Colonic mucosa (tissue), 4 donors: ENCODE measurements around the gene PHYKPL. TPM values are rescaled to one million over a fixed set of nuclear protein-coding genes. Genes with fewer than 3 reads are reported as not detected.

Experiments used
- DNase-seq: peaks from one replicate; pipeline ENCODE4 v3.0.0-alpha.2; 2020
- H3K27ac ChIP-seq: fragments of 200-600 bp; one replicate; pipeline ENCODE4 v1.8.0; 2021
- H3K27me3 ChIP-seq: fragments of 200-600 bp; one replicate; pipeline ENCODE4 v1.8.0; 2021
- H3K36me3 ChIP-seq: fragments of 200-600 bp; one replicate; pipeline ENCODE4 v1.8.0; 2021
- H3K4me1 ChIP-seq: fragments of 200-600 bp; one replicate; pipeline ENCODE4 v1.8.0; 2021; ENCODE audit warnings: mild to moderate bottlenecking
- H3K4me3 ChIP-seq: fragments of 200-600 bp; one replicate; pipeline ENCODE4 v1.8.0; 2021
- H3K9ac ChIP-seq, 2 donors: one replicate each; pipeline ENCODE4 v1.7.0; 2013; ENCODE audit warnings: control low read depth in 2 of 2, low read depth in 2 of 2, low read length in 2 of 2
- H3K9me3 ChIP-seq: fragments of 200-600 bp; one replicate; pipeline ENCODE4 v1.8.0; 2021
- intact Hi-C: fragments of 100-400 bp; cut with DNase I; formaldehyde crosslinking; loops from one replicate; pipeline ENCODE4 v1.14.1; 2022
- total RNA-seq, 2 donors: library from RNA; stranded (reverse); fragmentation: NEBNext Ultra II Directional in 1 of 2; extraction: Animal tissue kit (Norgen Biotek cat#: 25700) in 1 of 2; gene quantifications; one replicate each; pipeline ENCODE4 v1.2.1, GENCODE V29; 2021
- TF ChIP-seq, protein P1 (sequence below): fragments of 200-600 bp; IDR thresholded peaks from one replicate; pipeline ENCODE4 v1.8.0; 2022; ENCODE audit warnings: antibody characterized with exemption, mild to moderate bottlenecking
- donor health status: healthy.
- donor health status: DM: no; HTN: no; CAD: no.
- donor health status: DM: no; HTN: no; CAD: no.

PHYKPL gene
- total RNA-seq, 2 donors from 2014 or later, result 101 to 159 TPM

DNA sequence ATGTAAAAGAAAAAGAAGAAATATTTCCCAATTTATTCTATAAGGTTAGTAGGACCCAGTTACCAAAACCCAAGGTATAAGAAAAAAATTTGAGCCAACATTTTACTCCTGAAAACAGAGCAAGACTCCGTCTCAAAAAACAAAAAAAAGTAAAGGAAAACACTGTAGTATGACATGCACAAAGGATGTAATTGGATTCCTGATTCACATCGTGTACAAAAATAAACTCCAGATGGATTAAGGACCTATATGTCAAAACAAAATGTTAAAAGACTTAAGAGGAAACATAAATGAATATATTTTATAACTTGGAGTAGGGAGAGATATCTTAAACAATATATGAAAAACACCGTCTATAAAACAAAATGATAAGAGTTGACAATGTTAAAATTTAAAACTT, 13.8 kb downstream of the PHYKPL start:
- no peak for DNase-seq
- intact Hi-C loops, result no loop called here
- TF ChIP-seq, protein P1, sequence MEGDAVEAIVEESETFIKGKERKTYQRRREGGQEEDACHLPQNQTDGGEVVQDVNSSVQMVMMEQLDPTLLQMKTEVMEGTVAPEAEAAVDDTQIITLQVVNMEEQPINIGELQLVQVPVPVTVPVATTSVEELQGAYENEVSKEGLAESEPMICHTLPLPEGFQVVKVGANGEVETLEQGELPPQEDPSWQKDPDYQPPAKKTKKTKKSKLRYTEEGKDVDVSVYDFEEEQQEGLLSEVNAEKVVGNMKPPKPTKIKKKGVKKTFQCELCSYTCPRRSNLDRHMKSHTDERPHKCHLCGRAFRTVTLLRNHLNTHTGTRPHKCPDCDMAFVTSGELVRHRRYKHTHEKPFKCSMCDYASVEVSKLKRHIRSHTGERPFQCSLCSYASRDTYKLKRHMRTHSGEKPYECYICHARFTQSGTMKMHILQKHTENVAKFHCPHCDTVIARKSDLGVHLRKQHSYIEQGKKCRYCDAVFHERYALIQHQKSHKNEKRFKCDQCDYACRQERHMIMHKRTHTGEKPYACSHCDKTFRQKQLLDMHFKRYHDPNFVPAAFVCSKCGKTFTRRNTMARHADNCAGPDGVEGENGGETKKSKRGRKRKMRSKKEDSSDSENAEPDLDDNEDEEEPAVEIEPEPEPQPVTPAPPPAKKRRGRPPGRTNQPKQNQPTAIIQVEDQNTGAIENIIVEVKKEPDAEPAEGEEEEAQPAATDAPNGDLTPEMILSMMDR, result no peak

DNA sequence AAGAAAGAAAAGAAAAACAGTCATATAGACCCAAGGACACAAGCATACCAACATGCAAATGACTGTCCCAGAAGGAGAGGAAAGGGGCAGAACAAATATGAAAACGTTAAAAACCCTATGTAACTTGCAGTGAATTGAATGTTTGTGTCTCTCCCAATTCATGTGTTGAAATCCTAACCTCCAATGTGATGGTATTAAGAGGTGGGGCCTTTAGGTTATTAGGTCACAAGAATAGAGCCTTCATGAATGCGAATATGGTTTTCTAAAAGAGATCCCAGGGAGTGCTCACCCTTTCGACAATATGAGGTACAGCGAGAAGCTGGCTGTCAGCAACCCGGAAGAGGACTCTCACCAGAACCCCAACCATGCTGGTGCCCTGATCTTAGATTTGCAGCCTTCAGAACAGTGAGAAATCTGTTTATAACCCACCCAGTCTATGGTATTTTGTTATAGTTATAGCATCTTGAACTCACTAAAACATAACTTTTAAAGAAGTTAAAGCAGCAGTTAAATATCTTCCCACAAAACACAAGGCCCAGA, 14.3 kb downstream of the PHYKPL start:
- Histone ChIP-seq H3K27me3 (no peaks in the 10 kb centered on the region), H3K9ac (no peak overlapping the region), H3K4me3 (no peak overlapping the region), H3K36me3 (no peaks in the 10 kb centered on the region), H3K9me3 (no peaks in the 10 kb centered on the region), H3K4me1 (peaks cover 29% of the 10 kb centered on the region), H3K27ac (no peak overlapping the region)
- TF ChIP-seq, protein P1, result no peak
- no peak for DNase-seq
- intact Hi-C loops, result no loop called here

More for the DNA sequence above, 13.8 kb downstream of the PHYKPL start:
- no peak overlapping the region for H3K27ac ChIP-seq
- H3K27me3 ChIP-seq, result no peaks in the 10 kb centered on the region
- H3K36me3 ChIP-seq, result no peaks in the 10 kb centered on the region
- H3K9ac ChIP-seq, result no peak overlapping the region
- no peaks in the 10 kb centered on the region for H3K9me3 ChIP-seq
- peaks cover 29% of the 10 kb centered on the region for H3K4me1 ChIP-seq
- H3K4me3 ChIP-seq, result no peak overlapping the region

DNA sequence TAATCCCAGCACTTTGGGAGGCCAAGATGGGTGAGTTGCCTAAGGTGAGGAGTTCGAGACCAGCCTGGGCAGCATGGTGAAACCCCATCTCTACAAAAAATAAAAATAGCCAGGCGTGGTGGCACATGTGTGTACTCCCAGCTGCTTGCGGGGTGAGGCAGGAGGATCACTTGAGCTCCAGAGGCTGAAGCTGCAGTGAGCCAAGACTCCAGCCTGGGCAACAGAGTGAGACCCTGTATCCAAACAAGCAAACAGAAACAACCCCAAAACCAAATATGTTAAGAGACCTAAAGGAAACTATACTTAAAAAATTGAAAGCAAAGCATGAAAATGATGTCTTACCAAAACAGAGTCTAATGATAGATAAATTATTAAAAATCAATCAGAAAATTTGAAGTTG, 15.8 kb downstream of the PHYKPL start:
- no peak overlapping the region for H3K4me3 ChIP-seq
- no peaks in the 10 kb centered on the region for H3K36me3 ChIP-seq
- no peak for DNase-seq
- H3K27ac ChIP-seq, result peak overlapping the region; percentile 90
- no peaks in the 10 kb centered on the region for H3K9me3 ChIP-seq
- intact Hi-C loops, result no loop called here
- no peaks in the 10 kb centered on the region for H3K27me3 ChIP-seq
- peaks cover 29% of the 10 kb centered on the region for H3K4me1 ChIP-seq
- TF ChIP-seq, protein P1, result no peak
- peak overlapping the region in 1 of 2 donors; percentile 80 for H3K9ac ChIP-seq

DNA sequence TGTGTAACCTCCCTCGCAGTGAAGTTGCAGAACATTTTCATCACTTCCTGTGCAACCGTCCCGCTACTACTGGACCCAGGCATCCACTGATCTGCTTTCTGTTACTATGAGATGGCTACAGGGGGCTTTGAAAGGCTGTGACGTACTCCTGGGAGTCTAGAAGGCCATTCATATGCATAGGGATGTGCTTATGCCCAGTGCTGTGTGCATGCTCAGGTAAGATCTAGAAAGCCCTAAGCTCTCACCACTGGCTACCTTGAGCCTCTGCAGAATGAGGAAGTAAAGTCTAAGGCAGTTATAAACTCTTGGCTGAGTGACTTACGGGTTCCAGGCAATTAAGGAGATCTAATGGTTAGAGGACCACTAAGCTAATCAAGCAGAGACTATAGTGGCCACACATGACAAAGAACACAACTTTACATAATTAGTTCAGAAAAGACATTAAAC, 16.5 kb downstream of the PHYKPL start:
- no peak for DNase-seq
- Histone ChIP-seq H3K36me3 (peaks cover 3% of the 10 kb centered on the region), H3K9me3 (no peaks in the 10 kb centered on the region), H3K27me3 (no peaks in the 10 kb centered on the region), H3K27ac (peak overlapping the region; percentile 90), H3K4me3 (no peak overlapping the region), H3K4me1 (peaks cover 29% of the 10 kb centered on the region), H3K9ac (peak overlapping the region in 1 of 2 donors; percentile 80)
- TF ChIP-seq, protein P1, result no peak
- intact Hi-C loops, result no loop called here

DNA sequence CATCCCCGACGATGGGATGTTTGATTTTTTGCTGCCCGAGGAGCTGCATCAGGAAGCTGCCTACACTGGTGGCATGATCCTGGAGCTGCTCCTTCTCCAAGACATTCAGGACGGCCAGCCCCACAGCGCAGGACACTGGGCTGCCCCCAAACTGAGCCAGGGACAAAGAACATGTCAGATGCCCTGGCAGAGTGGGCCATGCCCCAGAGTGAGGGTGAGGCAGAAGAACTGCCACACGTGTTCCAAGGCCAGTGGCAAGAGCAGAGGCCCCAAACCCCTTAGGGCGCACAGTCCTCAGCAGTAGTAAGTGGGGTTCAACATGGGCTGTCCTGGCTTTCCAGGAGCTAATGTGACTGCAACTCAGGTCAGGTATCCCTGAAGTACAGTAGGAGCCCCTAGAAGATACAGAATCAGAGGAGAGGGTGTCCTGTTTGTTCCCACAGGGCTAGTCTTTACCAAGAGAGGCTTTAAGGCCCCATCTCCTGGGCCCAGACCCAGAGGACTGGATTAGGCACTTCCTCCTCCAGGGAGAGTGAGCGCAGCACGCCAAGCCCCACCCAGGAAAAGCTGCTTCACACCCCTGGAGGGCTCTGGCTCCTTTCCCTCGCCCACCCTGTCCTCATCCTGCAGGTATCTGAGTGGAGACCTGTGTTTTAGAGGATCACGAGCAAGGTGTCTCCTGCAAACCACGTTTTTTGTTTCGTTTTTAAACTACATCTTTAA, 17.2 kb downstream of the PHYKPL start:
- Histone ChIP-seq H3K4me1 (peaks cover 29% of the 10 kb centered on the region), H3K4me3 (no peak overlapping the region), H3K27me3 (no peaks in the 10 kb centered on the region), H3K9ac (peak overlapping the region; percentile 68 to 80), H3K27ac (peak overlapping the region; percentile 90), H3K9me3 (no peaks in the 10 kb centered on the region), H3K36me3 (peaks cover 8% of the 10 kb centered on the region)
- intact Hi-C loops, result no loop called here
- TF ChIP-seq, protein P1, result no peak
- peak; percentile 75 for DNase-seq
